PFSK-1 (cell line): ENCODE data around the gene PLEKHH1.

Experiments used
- FOXP2 ChIP-seq: optimal IDR thresholded peaks from 2 replicates; pipeline ENCODE3; 2011; ENCODE audit warnings: borderline replicate concordance, control low read depth, inconsistent platforms; ENCODE audit not compliant: insufficient read depth; ENCODE audit errors: extremely low read length, extremely low read depth
- POLR2AphosphoS5 ChIP-seq: IDR thresholded peaks from 2 replicates; pipeline ENCODE4 v1.6.1; 2012; ENCODE audit warnings: low read depth, mild to moderate bottlenecking, control low read depth, low read length, moderate library complexity
- REST ChIP-seq, 2 experiments: IDR thresholded peaks; 2 replicates each; pipeline versions ENCODE4 v1.6.1 to v1.8.0; 2011 to 2012; ENCODE audit warnings: low read depth in 2 of 2, low read length in 2 of 2, control low read depth in 1 of 2, inconsistent platforms in 1 of 2, mild to moderate bottlenecking in 1 of 2, moderate library complexity in 1 of 2; ENCODE audit not compliant: insufficient read depth in 1 of 2
- SIN3A ChIP-seq: IDR thresholded peaks from 2 replicates; pipeline ENCODE4 v1.6.1; 2012; ENCODE audit warnings: mild to moderate bottlenecking, low read length, moderate library complexity, borderline replicate concordance; ENCODE audit not compliant: insufficient read depth
- TAF1 ChIP-seq: IDR thresholded peaks from 2 replicates; pipeline ENCODE4 v1.6.1; 2012; ENCODE audit warnings: low read length, control low read depth, borderline replicate concordance; ENCODE audit not compliant: insufficient read depth

GRCh38 chr14:67544590-67544989 lies 11.5 kb downstream of the PLEKHH1 start:
- TF ChIP-seq TAF1, result no peak
- no peak for TF ChIP-seq POLR2AphosphoS5
- no peak for TF ChIP-seq REST (IDR thresholded peaks at IDR 0.05; ENCODE audit: insufficient read depth in 1 of 2, low read depth in 2 of 2, low read length in 2 of 2)
- TF ChIP-seq SIN3A, result no peak
- TF ChIP-seq FOXP2, result no peak
